ENCODE results near the gene TMPRSS2. TPM values are rescaled to one million over a fixed set of nuclear protein-coding genes. Genes with fewer than 3 reads are reported as not detected.

The TMPRSS2 gene
- total and polyA plus RNA-seq, 5 donors = 0.05 TPM; not detected in 4

DNA sequence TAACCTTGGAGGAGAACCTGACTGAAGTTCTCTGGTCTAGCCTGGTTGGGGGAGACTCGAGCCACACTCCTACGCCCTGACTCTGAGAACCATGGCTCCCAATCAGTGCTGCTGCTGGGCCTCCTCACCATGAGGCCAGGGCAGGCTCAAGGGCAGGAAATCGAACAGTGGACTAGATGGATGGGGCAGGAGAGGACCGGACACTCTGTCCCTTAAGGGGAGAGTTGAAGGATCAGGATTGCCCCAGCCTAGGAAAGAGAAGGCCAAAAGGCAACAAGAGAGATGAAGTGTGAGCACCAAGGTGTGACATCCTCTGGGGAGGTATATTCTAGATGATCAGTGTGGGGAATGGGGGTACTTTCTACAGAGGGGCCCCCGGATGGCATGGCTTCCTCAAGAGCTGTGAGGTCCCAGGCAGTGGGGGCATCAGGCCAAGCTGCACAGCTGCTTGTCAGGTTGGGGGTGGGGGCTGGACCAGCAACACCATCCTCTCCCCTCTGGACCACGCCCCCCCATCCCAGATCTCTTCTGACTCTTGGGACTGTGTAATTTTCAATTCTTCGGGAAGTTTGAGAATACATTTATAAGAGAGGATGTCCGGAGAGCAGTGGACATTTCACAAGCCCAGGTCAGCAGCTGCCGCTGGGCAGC is 47.9 kb downstream of the TMPRSS2 start:
- Histone ChIP-seq H3K4me3 (ENCODE audit: low read length) (no peak overlapping the region), H3K9me3 (ENCODE audit: control insufficient read depth, low read length) (no peaks in the 10 kb centered on the region), H3K27ac (ENCODE audit: low read length) (no peak overlapping the region), H3K4me1 (ENCODE audit: control insufficient read depth, insufficient read depth, low read length) (no peaks in the 10 kb centered on the region), H3K27me3 (ENCODE audit: control insufficient read depth, insufficient read depth) (no peaks in the 10 kb centered on the region)
- ATAC-seq = peak; percentile 9 to 27
- intact Hi-C loops (cut with DNase I) = loop anchor here (5.0 kb wide), 2 partner anchors 178 to 338 kb away; no protein-coding TSS in a partner anchor
- 80% methylated on average over 9 of the region's 9 CpGs for WGBS
- DNase-seq = peak in 1 of 3 donors; percentile 60

GRCh38 chr21:41458559-41458958 is 49.4 kb downstream of the TMPRSS2 start:
- no peaks in the 10 kb centered on the region for H3K4me1 ChIP-seq (ENCODE audit: control insufficient read depth, insufficient read depth, low read length)
- no peak overlapping the region for H3K27ac ChIP-seq (ENCODE audit: low read length)
- H3K4me3 ChIP-seq (ENCODE audit: low read length) = no peak overlapping the region
- 90% methylated on average over 22 of the region's 22 CpGs for WGBS
- H3K27me3 ChIP-seq (ENCODE audit: control insufficient read depth, insufficient read depth) = no peaks in the 10 kb centered on the region
- H3K9me3 ChIP-seq (ENCODE audit: control insufficient read depth, low read length) = no peaks in the 10 kb centered on the region
- ATAC-seq = no peak
- peak in 1 of 3 donors; percentile 52 for DNase-seq
- intact Hi-C loops (cut with DNase I) = loop anchor here in 2 of 4 donors (5.0 kb wide), 1 partner anchor 176 kb away; no protein-coding TSS in a partner anchor

DNA sequence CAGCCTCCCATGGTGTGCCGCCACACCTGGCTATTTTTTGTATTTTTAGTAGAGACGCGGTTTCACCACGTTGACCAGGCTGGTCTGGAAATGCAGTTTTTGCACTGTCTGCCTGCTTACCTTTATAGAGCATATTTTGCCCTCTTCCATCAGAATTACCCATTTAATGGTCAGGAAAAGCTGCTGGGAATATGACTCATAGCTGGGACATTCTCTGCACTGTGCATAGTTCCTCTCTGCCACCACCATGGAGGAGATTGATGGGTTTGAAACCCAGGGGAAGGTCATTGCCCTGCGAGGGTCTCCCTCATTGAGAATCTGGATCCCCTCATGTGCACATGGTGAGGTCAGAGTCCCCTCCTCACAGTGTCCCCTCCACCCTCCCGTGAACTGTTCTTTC is 49.8 kb downstream of the TMPRSS2 start:
- WGBS = 87% methylated on average over 6 of the region's 6 CpGs
- Histone ChIP-seq H3K27me3 (ENCODE audit: control insufficient read depth, insufficient read depth) (no peaks in the 10 kb centered on the region), H3K4me3 (ENCODE audit: low read length) (no peak overlapping the region), H3K4me1 (ENCODE audit: control insufficient read depth, insufficient read depth, low read length) (no peaks in the 10 kb centered on the region), H3K27ac (ENCODE audit: low read length) (no peak overlapping the region), H3K9me3 (ENCODE audit: control insufficient read depth, low read length) (no peaks in the 10 kb centered on the region)
- no peak for DNase-seq
- no peak for ATAC-seq
- intact Hi-C loops (cut with DNase I) = loop anchor here in 2 of 4 donors (5.0 kb wide), 1 partner anchor 176 kb away; no protein-coding TSS in a partner anchor

- no peak for ATAC-seq
- WGBS = 54% methylated on average over 3 of the region's 3 CpGs
- Histone ChIP-seq H3K27me3 (ENCODE audit: control insufficient read depth, insufficient read depth) (no peaks in the 10 kb centered on the region), H3K9me3 (ENCODE audit: control insufficient read depth, low read length) (no peaks in the 10 kb centered on the region), H3K27ac (ENCODE audit: low read length) (no peak overlapping the region), H3K4me1 (ENCODE audit: control insufficient read depth, insufficient read depth, low read length) (no peaks in the 10 kb centered on the region), H3K4me3 (ENCODE audit: low read length) (no peak overlapping the region)
- intact Hi-C loops (cut with DNase I) = no loop called here
- no peak for DNase-seq
These were observed 54.2 kb downstream of the TMPRSS2 start for GRCh38 chr21:41453761-41454160.

- DNase-seq = no peak
- ATAC-seq = no peak
- H3K9me3 ChIP-seq (ENCODE audit: control insufficient read depth, low read length) = no peaks in the 10 kb centered on the region
- WGBS = 79% methylated on average over 3 of the region's 3 CpGs
- no peaks in the 10 kb centered on the region for H3K4me1 ChIP-seq (ENCODE audit: control insufficient read depth, insufficient read depth, low read length)
- no peaks in the 10 kb centered on the region for H3K27me3 ChIP-seq (ENCODE audit: control insufficient read depth, insufficient read depth)
- no peak overlapping the region for H3K27ac ChIP-seq (ENCODE audit: low read length)
- H3K4me3 ChIP-seq (ENCODE audit: low read length) = no peak overlapping the region
- intact Hi-C loops (cut with DNase I) = no loop called here
These were observed 54.8 kb downstream of the TMPRSS2 start for GRCh38 chr21:41453198-41453597.

DNA sequence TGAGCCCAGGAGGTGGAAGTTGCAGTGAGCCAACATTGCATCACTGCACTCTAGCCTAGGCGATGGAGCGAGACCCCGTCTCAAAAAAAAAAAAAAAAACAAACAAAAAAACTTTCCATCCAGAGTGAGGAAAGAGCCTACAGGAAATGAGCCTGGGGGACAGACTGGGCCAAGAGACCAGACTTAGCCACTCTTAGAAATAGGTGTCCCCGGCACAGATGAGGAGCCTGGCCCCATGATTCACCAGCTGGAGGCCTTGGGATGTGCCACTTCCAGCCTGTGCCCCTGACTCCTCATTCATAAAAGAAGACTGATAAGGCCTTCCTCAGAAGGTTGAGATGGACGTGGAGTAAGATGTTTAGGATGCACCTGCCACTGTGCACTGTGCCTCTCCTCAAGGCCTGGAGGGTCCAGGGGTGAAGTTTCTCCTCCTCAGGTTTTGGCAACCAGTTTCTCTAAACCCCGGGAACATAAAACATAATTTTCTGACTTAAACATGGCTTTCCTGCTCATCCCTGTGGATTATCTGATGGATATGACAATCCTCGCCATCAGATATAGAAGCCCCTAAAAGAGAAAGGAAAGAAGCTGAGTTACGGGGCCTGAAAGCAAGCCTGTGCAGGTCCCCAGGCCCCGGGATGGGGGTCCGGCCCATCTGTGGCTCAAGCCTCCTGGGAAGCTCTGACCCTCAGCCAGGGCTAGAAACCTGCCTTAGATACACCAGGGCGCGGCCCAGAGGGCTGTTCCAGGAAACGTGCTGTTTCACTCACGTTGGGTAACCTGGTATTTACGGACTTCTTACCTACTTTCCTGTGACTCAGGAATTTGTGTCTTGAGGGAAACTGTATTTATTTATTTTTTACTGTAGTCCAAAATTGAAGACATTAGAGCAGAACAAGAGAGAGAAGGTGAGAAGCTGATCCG is 55.9 kb downstream of the TMPRSS2 start:
- no peaks in the 10 kb centered on the region for H3K27me3 ChIP-seq (ENCODE audit: control insufficient read depth, insufficient read depth)
- WGBS = 89% methylated on average over 16 of the region's 16 CpGs
- ATAC-seq (no peak), DNase-seq (no peak)
- H3K9me3 ChIP-seq (ENCODE audit: control insufficient read depth, low read length) = no peaks in the 10 kb centered on the region
- H3K4me3 ChIP-seq (ENCODE audit: low read length) = no peak overlapping the region
- intact Hi-C loops (cut with DNase I) = no loop called here
- H3K27ac ChIP-seq (ENCODE audit: low read length) = no peak overlapping the region
- no peaks in the 10 kb centered on the region for H3K4me1 ChIP-seq (ENCODE audit: control insufficient read depth, insufficient read depth, low read length)

DNA sequence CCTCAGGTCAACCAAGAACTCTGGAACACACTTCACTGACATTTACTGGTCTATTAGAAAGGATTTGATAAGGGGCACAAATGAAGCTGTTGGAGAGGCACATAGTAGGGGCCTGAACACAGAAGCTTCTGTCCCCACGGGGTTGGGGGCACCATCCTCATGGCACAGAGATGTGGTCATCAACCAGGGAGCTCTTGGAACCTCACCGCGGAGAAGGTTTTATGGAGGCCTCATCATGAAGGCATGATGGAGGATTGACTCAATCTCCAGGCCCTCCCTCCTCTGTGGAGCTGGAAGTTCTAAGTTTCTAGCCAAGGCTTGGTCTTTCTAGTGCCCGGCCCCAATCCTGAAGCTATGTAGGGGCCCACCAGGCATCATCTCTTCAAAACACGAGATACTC is 58.3 kb downstream of the TMPRSS2 start:
- Histone ChIP-seq H3K27me3 (ENCODE audit: control insufficient read depth, insufficient read depth) (no peaks in the 10 kb centered on the region), H3K27ac (ENCODE audit: low read length) (no peak overlapping the region), H3K4me3 (ENCODE audit: low read length) (no peak overlapping the region), H3K4me1 (ENCODE audit: control insufficient read depth, insufficient read depth, low read length) (no peaks in the 10 kb centered on the region), H3K9me3 (ENCODE audit: control insufficient read depth, low read length) (no peaks in the 10 kb centered on the region)
- WGBS = 72% methylated on average over 5 of the region's 5 CpGs
- DNase-seq (no peak), ATAC-seq (no peak)
- intact Hi-C loops (cut with DNase I) = no loop called here

- WGBS = 88% methylated on average over 3 of the region's 3 CpGs
- no peak for DNase-seq
- Histone ChIP-seq H3K4me1 (ENCODE audit: control insufficient read depth, insufficient read depth, low read length) (no peaks in the 10 kb centered on the region), H3K27ac (ENCODE audit: low read length) (no peak overlapping the region), H3K27me3 (ENCODE audit: control insufficient read depth, insufficient read depth) (no peaks in the 10 kb centered on the region), H3K9me3 (ENCODE audit: control insufficient read depth, low read length) (no peaks in the 10 kb centered on the region), H3K4me3 (ENCODE audit: low read length) (no peak overlapping the region)
- intact Hi-C loops (cut with DNase I) = no loop called here
- ATAC-seq = no peak
These were observed 60.6 kb downstream of the TMPRSS2 start for GRCh38 chr21:41447356-41447755.

DNA sequence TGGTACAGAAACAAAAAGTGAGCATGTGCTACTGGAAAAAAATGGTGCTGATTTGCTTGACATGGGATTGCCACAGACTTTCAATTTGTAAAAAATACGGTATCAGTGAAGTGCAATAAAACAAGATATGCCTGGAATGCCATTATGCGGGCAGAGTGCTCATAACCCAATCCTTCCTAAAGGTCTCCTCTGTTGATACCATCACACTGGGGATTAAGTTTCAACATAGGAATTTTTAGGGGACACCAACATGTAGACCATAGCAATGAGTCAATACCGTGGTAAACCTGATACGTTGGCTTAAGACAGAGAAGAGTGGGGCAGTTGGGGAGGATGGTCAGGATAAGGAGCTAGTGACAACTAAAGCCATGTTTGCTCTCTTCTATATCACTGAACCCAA is 61.4 kb downstream of the TMPRSS2 start:
- intact Hi-C loops (cut with DNase I) = no loop called here

DNA sequence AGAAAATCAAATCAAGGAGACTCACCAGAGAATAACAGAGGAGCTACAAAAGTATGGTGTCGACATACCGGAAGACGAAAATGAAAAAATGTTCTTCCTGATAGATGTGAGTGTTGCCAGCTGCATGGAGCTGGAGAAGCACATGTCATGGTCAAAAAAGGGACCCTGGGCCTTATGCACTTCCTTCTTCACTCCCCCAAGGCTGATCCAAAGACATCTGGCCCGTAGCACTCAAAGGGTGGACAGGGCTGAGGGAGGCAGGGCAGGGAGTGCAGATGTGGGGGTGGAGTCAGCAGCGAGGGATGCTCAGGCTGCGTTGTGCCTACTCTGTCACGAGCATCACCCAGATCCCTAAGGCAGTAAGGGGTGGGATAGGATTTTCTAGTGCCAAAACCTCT is 62.5 kb downstream of the TMPRSS2 start:
- 67% methylated on average over 7 of the region's 7 CpGs for WGBS
- Histone ChIP-seq H3K4me3 (ENCODE audit: low read length) (no peak overlapping the region), H3K27me3 (ENCODE audit: control insufficient read depth, insufficient read depth) (no peaks in the 10 kb centered on the region), H3K4me1 (ENCODE audit: control insufficient read depth, insufficient read depth, low read length) (no peaks in the 10 kb centered on the region), H3K9me3 (ENCODE audit: control insufficient read depth, low read length) (no peaks in the 10 kb centered on the region), H3K27ac (ENCODE audit: low read length) (no peak overlapping the region)
- ATAC-seq (peak; percentile 26 to 45), DNase-seq (no peak)
- intact Hi-C loops (cut with DNase I) = no loop called here

More for the DNA sequence above, 61.4 kb downstream of the TMPRSS2 start:
- Histone ChIP-seq H3K4me1 (ENCODE audit: control insufficient read depth, insufficient read depth, low read length) (no peaks in the 10 kb centered on the region), H3K4me3 (ENCODE audit: low read length) (no peak overlapping the region), H3K27ac (ENCODE audit: low read length) (no peak overlapping the region), H3K9me3 (ENCODE audit: control insufficient read depth, low read length) (no peaks in the 10 kb centered on the region), H3K27me3 (ENCODE audit: control insufficient read depth, insufficient read depth) (no peaks in the 10 kb centered on the region)
- WGBS = 73% methylated on average over 4 of the region's 4 CpGs
- DNase-seq (no peak), ATAC-seq (no peak)

Measured in right cardiac atrium (tissue), 5 donors.